HepG2 (cell line): ENCODE measurements around the gene POU2F1. TPM values are rescaled to one million over a fixed set of nuclear protein-coding genes. Genes with fewer than 3 reads are reported as not detected.

ENCODE experiments used
- ATAC-seq: fragments of 200-7000 bp; cut with Tn5 transposase; 3 replicates; pipeline ENCODE4 v1.9.1; 2020; ENCODE audit warnings: mild to moderate bottlenecking, moderate library complexity
- BruUV-seq: library from RNA; stranded (reverse); fragments of 400-500 nt; replicated peaks from 2 replicates; lab custom pipeline; 2021; lab: Mats Ljungman, UMichigan
- CTCF ChIA-PET: fragments of 300-600 bp; formaldehyde crosslinking; extraction: SDS; loops from one replicate; lab custom pipeline; 2021; ENCODE audit warnings: low total read pairs, inconsistent platforms, low intra/inter-chr PET ratio; lab: Yijun Ruan, JAX
- POLR2A ChIA-PET: fragments of 350-600 bp; sonication (Branson Sonifier 250); formaldehyde crosslinking; loops from one replicate; lab custom pipeline; 2020; ENCODE audit warnings: antibody characterized with exemption, inconsistent platforms; lab: Yijun Ruan, JAX
- DNase-seq: peaks from one replicate; pipeline ENCODE4 v3.0.0-alpha.2; 2015; ENCODE audit warnings: low spot score
- FAIRE-seq: peaks from 3 replicates; lab custom pipeline; 2011; peaks lifted over from hg19 to GRCh38; lab: Jason Lieb, UNC
- H2AFZ ChIP-seq: one replicate; pipeline ENCODE4 v1.6.1; 2011; ENCODE audit warnings: low read length, inconsistent platforms
- H3K27ac ChIP-seq: fragments of 300-600 bp; 3 replicates; pipeline ENCODE4 v1.8.0; 2011; ENCODE audit warnings: mixed run types, mild to moderate bottlenecking, mixed read lengths, low read length, inconsistent platforms; ENCODE audit not compliant: insufficient read depth; ENCODE audit errors: extremely low read length
- H3K27me3 ChIP-seq, 2 experiments: fragments of 200-600 bp in 1 of 2; 2 replicates in 1 of 2; 3 replicates in 1 of 2; pipeline versions ENCODE4 v1.6.0 to v1.8.0; 2011; ENCODE audit warnings: low read length in 2 of 2, mild to moderate bottlenecking in 2 of 2, moderate library complexity in 2 of 2, inconsistent platforms in 1 of 2; ENCODE audit not compliant: insufficient read depth in 2 of 2, control insufficient read depth in 1 of 2
- H3K36me3 ChIP-seq, 2 experiments: fragments of 200-600 bp in 1 of 2; replicated peaks in 1 of 2; 2 replicates in 1 of 2; 3 replicates in 1 of 2; pipeline versions ENCODE4 v1.5.1 to v1.8.0; 2011; ENCODE audit warnings: low read length in 2 of 2, inconsistent platforms in 1 of 2; ENCODE audit not compliant: insufficient read depth in 2 of 2, control insufficient read depth in 1 of 2
- H3K4me1 ChIP-seq: 2 replicates; pipeline ENCODE4 v1.5.1; 2012; ENCODE audit warnings: low read length, inconsistent platforms; ENCODE audit not compliant: insufficient read depth
- H3K4me2 ChIP-seq: 2 replicates; pipeline ENCODE4 v1.6.0; 2011; ENCODE audit warnings: low read depth, low read length, inconsistent platforms
- H3K4me3 ChIP-seq, 3 experiments: fragments of 200-600 bp in 1 of 3; sonication (generic), shearing (Covaris generic) in 1 of 3; replicated peaks in 1 of 3; 2 replicates each; pipeline ENCODE4 v1.5.1; 2011 to 2016; ENCODE audit warnings: low read length in 3 of 3, inconsistent platforms in 2 of 3, low read depth in 2 of 3, mild to moderate bottlenecking in 2 of 3, control low read depth in 1 of 3, mixed read lengths in 1 of 3; ENCODE audit not compliant: insufficient read depth in 1 of 3
- H3K79me2 ChIP-seq: one replicate; pipeline ENCODE4 v1.6.1; 2011; ENCODE audit warnings: low read length, inconsistent platforms; ENCODE audit not compliant: insufficient read depth
- H3K9ac ChIP-seq: 2 replicates; pipeline ENCODE4 v1.6.0; 2011; ENCODE audit warnings: mild to moderate bottlenecking, low read depth, low read length, inconsistent platforms; ENCODE audit not compliant: insufficient read depth
- H3K9me3 ChIP-seq: 2 replicates; pipeline ENCODE4 v1.5.1; 2012; ENCODE audit warnings: mild to moderate bottlenecking, low read length
- H4K20me1 ChIP-seq: 2 replicates; pipeline ENCODE4 v1.6.0; 2011; ENCODE audit warnings: inconsistent platforms, mild to moderate bottlenecking, low read length, moderate library complexity; ENCODE audit not compliant: insufficient read depth
- ARHGAP35 ChIP-seq: sonication (generic); formaldehyde crosslinking; IDR thresholded peaks from 2 replicates; pipeline ENCODE4 v1.9.0; 2022; ENCODE audit warnings: mild to moderate bottlenecking, inconsistent platforms, moderate library complexity, missing genetic modification reagents, borderline replicate concordance
- CSRNP1 ChIP-seq: sonication (generic); formaldehyde crosslinking; IDR thresholded peaks from 2 replicates; pipeline ENCODE4 v1.8.1; 2023; ENCODE audit warnings: mild to moderate bottlenecking, missing genetic modification reagents
- ISL2 ChIP-seq: sonication (generic); formaldehyde crosslinking; IDR thresholded peaks from 2 replicates; pipeline ENCODE4 v1.5.0; 2020; ENCODE audit warnings: missing genetic modification reagents
- SRY ChIP-seq: sonication (generic); formaldehyde crosslinking; IDR thresholded peaks from 2 replicates; pipeline ENCODE4 v1.8.0; 2022; ENCODE audit warnings: mild to moderate bottlenecking, missing genetic modification reagents
- ZBTB44 ChIP-seq: sonication (generic); formaldehyde crosslinking; IDR thresholded peaks from 2 replicates; pipeline ENCODE4 v1.4.0; 2020; ENCODE audit warnings: missing genetic modification reagents
- ZNF501 ChIP-seq: sonication (generic); formaldehyde crosslinking; IDR thresholded peaks from 2 replicates; pipeline ENCODE4 v1.5.1; 2020; ENCODE audit warnings: mild to moderate bottlenecking, moderate library complexity, missing genetic modification reagents
- ZNF557 ChIP-seq: sonication (generic); formaldehyde crosslinking; IDR thresholded peaks from 2 replicates; pipeline ENCODE4 v1.4.0; 2020; ENCODE audit warnings: missing genetic modification reagents
- ZNF577 ChIP-seq: sonication (generic); formaldehyde crosslinking; IDR thresholded peaks from 2 replicates; pipeline ENCODE4 v1.4.0; 2020; ENCODE audit warnings: mild to moderate bottlenecking, low read depth, missing genetic modification reagents, borderline replicate concordance
- WGBS: methylation state at CpG from one replicate; pipeline ENCODE4 v1.1.6; 2017; ENCODE audit warnings: low lambda C conversion rate; 5-methylcytosine and 5-hydroxymethylcytosine counted together
- in situ Hi-C: cut with HindIII; loops from 2 replicates; pipeline ENCODE4 v1.10.0; 2017; ENCODE audit warnings: low pct_unique_long_range_greater_than_20kb; ENCODE audit not compliant: extremely low pct_ligation_motif_present
- intact Hi-C: fragments of 100-400 bp; cut with micrococcal nuclease; formaldehyde crosslinking; loops from one replicate; pipeline ENCODE4 v1.10.0; 2022; ENCODE audit not compliant: unreplicated experiment
- polyA plus RNA-seq, 8 experiments: library from polyadenylated mRNA; depleted of rRNA in 3 of 8; stranded (reverse) in 7 of 8; unstranded in 1 of 8; fragments of >200 nt; fragmentation: Illumina TruSeq in 4 of 8; extraction: Trizol in 4 of 8; gene quantifications; 2 replicates each; pipeline versions ENCODE4 v1.2.1 to v1.2.3, GENCODE V29; 2011 to 2016; ENCODE audit warnings: low read depth in 4 of 8, missing spikeins in 1 of 8, mixed read lengths in 1 of 8; ENCODE audit not compliant: insufficient read depth in 1 of 8
- total RNA-seq, 5 experiments: library from RNA; depleted of rRNA; stranded (reverse); fragments of >200 nt; fragmentation: Illumina TruSeq; extraction: Trizol; gene quantifications; 2 replicates each; pipeline ENCODE4 v1.2.3, GENCODE V29; 2016; ENCODE audit warnings: low read depth in 1 of 5
- TF ChIP-seq, protein P1 (sequence below): sonication (generic); formaldehyde crosslinking; IDR thresholded peaks from 2 replicates; pipeline ENCODE4 v1.4.0; 2020; ENCODE audit warnings: mild to moderate bottlenecking, low read depth, missing genetic modification reagents
- TF ChIP-seq, protein P2 (sequence below): sonication (generic); formaldehyde crosslinking; IDR thresholded peaks from 2 replicates; pipeline ENCODE4 v1.9.0; 2021; ENCODE audit warnings: missing genetic modification reagents, borderline replicate concordance

POU2F1 gene
- total and polyA plus RNA-seq, 2 of the 13 experiments (the other 11 are each of a cell fraction or from before 2014, with no cell fraction given), result 10.2 to 13.0 TPM

DNA sequence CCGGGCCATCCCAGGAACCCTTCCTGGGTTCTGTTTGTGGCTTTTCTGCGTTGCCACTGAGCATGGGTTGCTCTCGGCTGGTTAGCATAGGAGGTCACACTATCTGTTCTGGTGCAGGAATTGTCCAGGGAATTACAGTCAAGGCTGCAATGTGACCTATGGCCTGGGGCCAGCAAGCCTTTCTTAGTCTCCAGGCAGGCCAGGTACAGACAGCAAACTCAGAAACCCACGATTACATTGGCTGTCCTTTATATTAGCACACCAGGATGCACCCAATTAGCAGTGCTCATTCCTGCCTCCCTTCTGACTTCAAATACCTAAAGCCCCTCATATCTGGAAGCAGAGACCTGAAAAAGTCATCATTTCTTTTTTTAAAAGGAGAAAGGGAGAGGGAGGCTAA, 242.4 kb downstream of the POU2F1 start (continued):
- no peak for TF ChIP-seq SRY

GRCh38 chr1:167463875-167464575, 243.3 kb downstream of the POU2F1 start:
- CTCF ChIA-PET, result no interaction called here
- no peaks in the 10 kb centered on the region for H4K20me1 ChIP-seq
- TF ChIP-seq ISL2 (CRISPR knock-in tag), result no peak
- TF ChIP-seq ZBTB44 (CRISPR knock-in tag), result no peak
- TF ChIP-seq, protein P1, sequence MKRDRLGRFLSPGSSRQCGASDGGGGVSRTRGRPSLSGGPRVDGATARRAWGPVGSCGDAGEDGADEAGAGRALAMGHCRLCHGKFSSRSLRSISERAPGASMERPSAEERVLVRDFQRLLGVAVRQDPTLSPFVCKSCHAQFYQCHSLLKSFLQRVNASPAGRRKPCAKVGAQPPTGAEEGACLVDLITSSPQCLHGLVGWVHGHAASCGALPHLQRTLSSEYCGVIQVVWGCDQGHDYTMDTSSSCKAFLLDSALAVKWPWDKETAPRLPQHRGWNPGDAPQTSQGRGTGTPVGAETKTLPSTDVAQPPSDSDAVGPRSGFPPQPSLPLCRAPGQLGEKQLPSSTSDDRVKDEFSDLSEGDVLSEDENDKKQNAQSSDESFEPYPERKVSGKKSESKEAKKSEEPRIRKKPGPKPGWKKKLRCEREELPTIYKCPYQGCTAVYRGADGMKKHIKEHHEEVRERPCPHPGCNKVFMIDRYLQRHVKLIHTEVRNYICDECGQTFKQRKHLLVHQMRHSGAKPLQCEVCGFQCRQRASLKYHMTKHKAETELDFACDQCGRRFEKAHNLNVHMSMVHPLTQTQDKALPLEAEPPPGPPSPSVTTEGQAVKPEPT, result no peak
- no peak for TF ChIP-seq CSRNP1
- TF ChIP-seq ARHGAP35, result no peak
- TF ChIP-seq ZNF501 (CRISPR knock-in tag), result no peak
- no peak for TF ChIP-seq ZNF577 (CRISPR knock-in tag)
- TF ChIP-seq, protein P2, sequence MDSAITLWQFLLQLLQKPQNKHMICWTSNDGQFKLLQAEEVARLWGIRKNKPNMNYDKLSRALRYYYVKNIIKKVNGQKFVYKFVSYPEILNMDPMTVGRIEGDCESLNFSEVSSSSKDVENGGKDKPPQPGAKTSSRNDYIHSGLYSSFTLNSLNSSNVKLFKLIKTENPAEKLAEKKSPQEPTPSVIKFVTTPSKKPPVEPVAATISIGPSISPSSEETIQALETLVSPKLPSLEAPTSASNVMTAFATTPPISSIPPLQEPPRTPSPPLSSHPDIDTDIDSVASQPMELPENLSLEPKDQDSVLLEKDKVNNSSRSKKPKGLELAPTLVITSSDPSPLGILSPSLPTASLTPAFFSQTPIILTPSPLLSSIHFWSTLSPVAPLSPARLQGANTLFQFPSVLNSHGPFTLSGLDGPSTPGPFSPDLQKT, result no peak
- TF ChIP-seq ZNF557 (CRISPR knock-in tag), result no peak

More at GRCh38 chr1:167463875-167464575, 243.3 kb downstream of the POU2F1 start:
- Histone ChIP-seq H3K4me1 (peaks cover 7% of the 10 kb centered on the region; the same call in 1 of the 2 replicates), H3K27me3 (peaks cover 0 to 22% of the 10 kb centered on the region in 2 experiments; a peak in 2 of 5 replicates), H3K9ac (no peak overlapping the region), H3K4me3 (no peak overlapping the region), H3K36me3 (no peaks in the 10 kb centered on the region), H3K79me2 (no peaks in the 10 kb centered on the region), H3K9me3 (no peaks in the 10 kb centered on the region), H3K4me2 (no peak overlapping the region), H2AFZ (no peak overlapping the region), H3K27ac (no peak overlapping the region)
- in situ Hi-C loops, result no loop called here
- POLR2A ChIA-PET, result no interaction called here
- WGBS, result 71% methylated on average over 6 of the region's 6 CpGs
- no peak for FAIRE-seq
- no peak for ATAC-seq
- intact Hi-C loops, result no loop called here
- no TSS peak for BruUV-seq
- no peak for DNase-seq
